SK-N-MC (cell line): Measurements from ENCODE around the gene ZMYND10.

Source experiments
- DNase-seq: peaks from one replicate; pipeline ENCODE4 v3.0.0-alpha.2; 2011; ENCODE audit warnings: low read depth, low spot score
- H3K27ac ChIP-seq: fragments of 200-600 bp; sonication (generic); 2 replicates; pipeline ENCODE4 v1.5.1; 2016; ENCODE audit warnings: mixed run types
- H3K36me3 ChIP-seq: fragments of 200-600 bp; sonication (generic); 2 replicates; pipeline ENCODE4 v1.6.1; 2017; ENCODE audit warnings: antibody characterized with exemption, low read length, mixed read lengths; ENCODE audit not compliant: insufficient read depth
- H3K4me3 ChIP-seq: fragments of 200-600 bp; sonication (generic); 2 replicates; pipeline ENCODE4 v1.5.1; 2016
- H3K9ac ChIP-seq: fragments of 200-600 bp; sonication (generic); 2 replicates; pipeline ENCODE4 v1.8.0; 2017; ENCODE audit warnings: mixed run types, mixed read lengths; ENCODE audit not compliant: insufficient read length
- H3K9me3 ChIP-seq: fragments of 200-600 bp; sonication (generic); 2 replicates; pipeline ENCODE4 v1.6.1; 2017; ENCODE audit warnings: low read depth, mild to moderate bottlenecking, antibody characterized with exemption, low read length, moderate library complexity, mixed read lengths
- EZH2 ChIP-seq: fragments of 200-600 bp; sonication (generic); IDR thresholded peaks from one replicate; pipeline ENCODE4 v1.6.1; 2017; ENCODE audit warnings: antibody characterized with exemption
- FOXP2 ChIP-seq: optimal IDR thresholded peaks from 2 replicates; pipeline ENCODE3; 2011; ENCODE audit warnings: mild to moderate bottlenecking, moderate library complexity; ENCODE audit not compliant: insufficient read depth; ENCODE audit errors: extremely low read length, control extremely low read depth
- POLR2AphosphoS5 ChIP-seq: IDR thresholded peaks from 2 replicates; pipeline ENCODE4 v1.6.1; 2012; ENCODE audit warnings: mild to moderate bottlenecking, low read depth, low read length, borderline replicate concordance

Gene ZMYND10

DNA sequence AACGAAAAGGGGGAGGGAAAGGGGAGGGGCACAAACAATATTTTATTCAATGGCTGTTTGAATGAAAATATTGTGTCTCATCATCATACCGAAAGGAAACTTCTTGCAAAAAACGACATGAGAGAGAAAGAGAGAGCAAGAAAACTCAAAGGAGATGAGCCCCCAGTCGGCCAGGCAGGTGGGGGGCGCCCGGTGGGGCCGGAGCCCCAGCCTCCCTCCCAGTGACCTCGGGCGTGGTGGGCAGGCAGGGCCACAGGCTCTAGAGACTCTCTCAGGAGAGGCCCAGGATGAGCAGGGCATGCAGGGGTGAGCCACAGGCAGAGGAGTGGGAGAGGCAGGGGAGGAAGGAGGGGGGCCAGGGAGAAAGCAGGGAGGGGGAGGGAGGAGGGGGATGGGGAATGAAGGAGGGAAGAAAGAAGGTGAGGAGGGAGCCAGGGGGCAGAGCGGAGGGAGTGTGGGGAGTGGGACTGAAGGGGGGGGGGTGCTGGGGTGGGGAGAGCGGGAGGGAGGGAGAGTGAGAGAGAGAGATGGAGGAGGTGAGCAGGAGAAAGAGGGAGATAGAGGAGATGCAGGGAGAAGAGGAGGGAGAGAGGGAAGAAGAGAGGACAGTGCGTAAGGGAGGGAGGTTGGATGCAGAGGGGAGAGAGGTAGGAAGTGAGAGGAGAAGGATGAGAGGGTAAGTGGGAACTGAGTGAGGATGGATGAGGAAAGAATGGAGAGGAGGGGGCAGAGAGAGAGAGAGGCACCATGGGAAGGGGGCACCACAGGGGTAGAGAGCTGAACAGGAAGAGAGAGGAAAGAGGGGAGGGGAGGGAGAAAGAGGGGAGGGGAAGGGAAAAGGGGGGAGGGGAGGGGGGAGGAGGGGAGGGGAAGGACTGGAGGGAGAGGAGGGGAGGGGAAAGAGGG lies 27.9 kb upstream of the ZMYND10 start:
- Histone ChIP-seq H3K27ac (no peak overlapping the region), H3K4me3 (no peak overlapping the region), H3K36me3 (no peaks in the 10 kb centered on the region), H3K9me3 (no peaks in the 10 kb centered on the region), H3K9ac (no peak overlapping the region)
- TF ChIP-seq EZH2 (no peak), POLR2AphosphoS5 (no peak)
- DNase-seq = no peak

DNA sequence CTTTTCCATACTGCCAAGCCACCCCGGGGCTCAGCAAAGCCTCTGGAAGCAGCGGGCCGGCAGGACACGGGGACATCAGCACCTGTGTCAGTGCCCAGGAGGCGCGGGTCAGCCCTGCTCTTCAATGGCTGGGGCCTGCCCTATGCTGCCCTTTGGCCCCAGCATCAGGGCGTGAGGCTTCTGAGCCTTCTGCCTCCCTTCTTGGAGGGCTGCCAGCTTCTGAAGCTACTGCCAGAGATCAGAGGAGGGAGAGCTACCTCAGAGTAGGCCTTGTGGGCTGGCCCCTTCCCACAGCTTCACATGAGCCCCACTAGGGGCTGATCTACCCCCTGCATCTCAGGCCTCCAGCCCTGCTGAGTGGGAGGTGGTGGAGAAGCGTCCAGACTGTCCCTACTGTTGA lies 26.8 kb upstream of the ZMYND10 start:
- Histone ChIP-seq H3K9me3 (no peaks in the 10 kb centered on the region), H3K36me3 (no peaks in the 10 kb centered on the region), H3K9ac (no peak overlapping the region), H3K4me3 (no peak overlapping the region), H3K27ac (no peak overlapping the region)
- DNase-seq = no peak
- TF ChIP-seq FOXP2 (no peak), POLR2AphosphoS5 (no peak), EZH2 (no peak)

DNA sequence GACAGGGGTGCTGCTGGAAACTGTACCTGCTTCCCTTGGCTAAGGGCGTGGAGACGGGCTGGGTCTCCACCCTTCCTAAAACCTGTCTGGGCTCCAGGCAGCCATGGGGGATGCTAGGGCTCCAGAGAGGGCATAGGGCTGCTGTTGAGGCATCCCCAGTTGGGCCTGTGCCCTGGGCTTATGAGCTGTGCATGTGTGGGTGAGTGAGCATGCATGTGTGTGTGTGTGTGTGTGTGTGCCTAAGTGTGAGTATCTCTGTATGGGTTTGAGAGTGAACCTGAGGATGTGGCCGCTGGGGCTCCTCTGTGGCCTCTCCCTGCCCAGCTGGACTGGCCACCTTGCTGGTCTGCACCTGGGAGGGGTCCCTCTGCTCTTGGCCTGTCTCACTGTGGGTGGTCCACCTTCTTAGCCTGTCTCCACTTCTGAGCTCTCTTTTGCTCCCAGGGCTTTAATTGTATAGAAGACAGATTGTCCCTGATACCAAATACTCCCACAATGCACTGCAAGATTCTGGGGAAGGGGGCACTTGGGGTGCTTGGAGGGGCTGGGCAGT lies 25.7 kb upstream of the ZMYND10 start:
- no peak overlapping the region; the same call in 1 of the 2 replicates for H3K27ac ChIP-seq
- TF ChIP-seq POLR2AphosphoS5 = no peak
- no peak for TF ChIP-seq EZH2
- no peak for TF ChIP-seq FOXP2
- no peaks in the 10 kb centered on the region for H3K36me3 ChIP-seq
- no peak for DNase-seq
- no peaks in the 10 kb centered on the region for H3K9me3 ChIP-seq
- H3K9ac ChIP-seq = no peak overlapping the region
- no peak overlapping the region for H3K4me3 ChIP-seq

DNA sequence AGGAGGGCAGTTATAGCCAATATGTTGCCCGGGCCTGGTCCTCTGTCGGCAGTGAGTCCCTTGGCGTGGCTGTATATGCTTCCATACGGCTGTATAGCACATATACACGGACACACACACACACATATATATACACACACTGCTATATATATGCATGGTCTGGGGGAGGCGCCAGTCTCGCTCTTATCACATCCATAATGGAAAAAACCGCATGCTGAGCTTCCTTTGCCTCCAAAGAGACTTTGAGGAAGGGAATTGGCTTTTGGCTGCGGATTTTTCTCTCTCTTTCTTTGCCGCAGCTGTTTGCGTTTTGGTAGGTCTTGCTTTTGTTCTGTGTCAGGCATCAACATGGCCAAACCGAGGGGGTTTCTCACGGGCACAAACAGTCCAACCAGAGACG lies 25.1 kb upstream of the ZMYND10 start:
- Histone ChIP-seq H3K27ac (peak overlapping the region; percentile 54; the same call in 1 of the 2 replicates), H3K36me3 (no peaks in the 10 kb centered on the region), H3K9ac (no peak overlapping the region), H3K4me3 (no peak overlapping the region), H3K9me3 (no peaks in the 10 kb centered on the region)
- no peak for TF ChIP-seq FOXP2
- TF ChIP-seq EZH2 = no peak
- TF ChIP-seq POLR2AphosphoS5 = no peak
- peak; percentile 42 for DNase-seq

DNA sequence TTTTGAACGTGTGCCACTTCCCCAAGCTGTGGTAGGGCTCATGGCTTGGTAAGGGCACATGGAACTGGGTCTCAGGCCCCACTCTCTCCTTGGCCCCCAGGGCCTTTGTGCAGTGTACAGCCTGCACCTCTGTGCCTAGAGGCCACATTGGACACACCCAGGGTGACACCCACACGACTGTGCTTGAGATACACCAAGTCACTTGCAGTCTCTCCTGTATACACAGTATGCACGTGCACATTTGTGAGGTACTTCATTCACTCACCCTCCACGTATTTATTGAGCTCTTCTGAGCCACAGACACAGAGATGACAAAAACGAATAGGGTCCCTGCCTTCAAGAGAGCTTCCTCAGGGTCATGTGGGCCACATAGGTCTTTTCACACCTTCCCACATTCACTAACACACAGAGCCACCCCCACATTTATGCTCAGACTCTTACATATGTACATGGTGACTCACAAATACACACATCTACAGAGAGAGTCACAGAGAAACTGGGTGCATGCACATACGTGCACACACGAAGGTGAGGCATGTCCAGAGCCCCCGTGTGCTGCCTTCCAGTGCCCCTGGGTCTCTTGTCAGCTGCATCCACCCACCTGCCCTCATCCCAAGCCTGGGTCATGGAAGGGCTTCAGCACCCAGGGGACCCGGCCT lies 23.6 kb upstream of the ZMYND10 start:
- Histone ChIP-seq H3K27ac (no peak overlapping the region), H3K4me3 (no peak overlapping the region), H3K36me3 (no peaks in the 10 kb centered on the region), H3K9ac (no peak overlapping the region), H3K9me3 (no peaks in the 10 kb centered on the region)
- no peak for TF ChIP-seq EZH2
- no peak for TF ChIP-seq POLR2AphosphoS5
- TF ChIP-seq FOXP2 = no peak
- DNase-seq = no peak

DNA sequence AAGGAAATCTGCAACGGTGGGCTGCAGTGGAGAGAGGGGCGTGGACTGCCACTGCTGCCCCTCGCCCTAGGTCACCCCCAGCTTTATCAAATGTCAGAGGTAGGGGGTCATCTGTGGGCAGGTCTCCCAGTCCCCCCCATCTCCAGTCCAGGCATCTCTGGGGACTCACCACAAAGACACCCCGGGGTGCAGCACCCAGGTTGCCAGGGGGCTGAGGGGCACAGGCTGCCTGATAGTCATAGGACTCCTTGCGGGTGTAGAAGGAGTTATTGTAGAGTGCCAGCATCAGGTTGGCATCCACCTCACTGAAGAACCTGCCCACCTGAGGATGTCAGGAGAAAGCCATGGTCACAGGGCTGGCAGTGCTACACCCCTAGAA lies 20.3 kb upstream of the ZMYND10 start:
- no peaks in the 10 kb centered on the region for H3K36me3 ChIP-seq
- no peak for TF ChIP-seq FOXP2
- no peak for TF ChIP-seq POLR2AphosphoS5
- TF ChIP-seq EZH2 = no peak
- no peak overlapping the region for H3K9ac ChIP-seq

DNA sequence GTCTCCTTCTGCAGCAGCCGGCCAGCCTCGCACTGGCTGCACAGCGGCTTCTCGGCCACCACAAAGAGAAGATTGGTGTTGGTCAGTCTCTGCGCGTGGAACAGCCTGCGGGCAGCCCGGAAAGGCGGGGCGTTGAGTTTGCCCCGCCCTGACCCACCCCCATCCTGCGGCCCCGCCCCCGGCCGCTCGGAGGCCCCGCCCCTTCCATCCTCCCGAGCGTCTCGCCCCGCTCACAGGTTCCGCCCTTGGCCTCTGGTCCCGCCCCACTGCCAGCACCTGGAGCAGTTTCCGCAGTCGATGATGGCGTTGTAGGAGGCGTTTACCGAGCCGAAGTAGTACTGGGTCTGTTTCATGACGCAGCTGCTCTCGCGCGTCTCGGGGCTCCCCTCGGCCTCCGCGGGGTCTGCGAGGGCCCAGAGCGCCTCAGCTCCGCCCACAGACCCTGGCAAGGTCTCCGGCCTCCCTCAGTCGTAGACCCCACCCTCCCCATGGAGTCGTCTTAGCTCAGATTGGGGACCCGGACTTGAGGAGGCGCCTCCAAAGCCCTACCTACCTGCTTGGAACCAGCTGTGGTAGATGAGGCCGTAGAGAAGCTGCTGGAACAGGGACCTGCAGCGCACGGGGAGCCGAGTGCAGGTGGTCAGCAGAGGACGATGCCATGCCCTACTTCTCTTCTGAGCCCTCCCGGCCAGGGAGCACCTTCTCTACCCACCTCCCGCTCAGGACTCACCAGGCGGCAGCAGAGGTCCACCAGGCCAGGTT lies 19.7 kb upstream of the ZMYND10 start:
- TF ChIP-seq FOXP2 (no peak), EZH2 (no peak), POLR2AphosphoS5 (no peak)
- H3K4me3 ChIP-seq = peak overlapping the region; percentile 68
- H3K9ac ChIP-seq = no peak overlapping the region
- H3K27ac ChIP-seq = no peak overlapping the region
- H3K36me3 ChIP-seq = no peaks in the 10 kb centered on the region
- no peak for DNase-seq
- no peaks in the 10 kb centered on the region for H3K9me3 ChIP-seq

More for the DNA sequence above, 20.3 kb upstream of the ZMYND10 start:
- no peak overlapping the region for H3K4me3 ChIP-seq
- no peaks in the 10 kb centered on the region for H3K9me3 ChIP-seq
- no peak for DNase-seq
- H3K27ac ChIP-seq = no peak overlapping the region
